ENCODE data around the gene FAM171A1.

DNA sequence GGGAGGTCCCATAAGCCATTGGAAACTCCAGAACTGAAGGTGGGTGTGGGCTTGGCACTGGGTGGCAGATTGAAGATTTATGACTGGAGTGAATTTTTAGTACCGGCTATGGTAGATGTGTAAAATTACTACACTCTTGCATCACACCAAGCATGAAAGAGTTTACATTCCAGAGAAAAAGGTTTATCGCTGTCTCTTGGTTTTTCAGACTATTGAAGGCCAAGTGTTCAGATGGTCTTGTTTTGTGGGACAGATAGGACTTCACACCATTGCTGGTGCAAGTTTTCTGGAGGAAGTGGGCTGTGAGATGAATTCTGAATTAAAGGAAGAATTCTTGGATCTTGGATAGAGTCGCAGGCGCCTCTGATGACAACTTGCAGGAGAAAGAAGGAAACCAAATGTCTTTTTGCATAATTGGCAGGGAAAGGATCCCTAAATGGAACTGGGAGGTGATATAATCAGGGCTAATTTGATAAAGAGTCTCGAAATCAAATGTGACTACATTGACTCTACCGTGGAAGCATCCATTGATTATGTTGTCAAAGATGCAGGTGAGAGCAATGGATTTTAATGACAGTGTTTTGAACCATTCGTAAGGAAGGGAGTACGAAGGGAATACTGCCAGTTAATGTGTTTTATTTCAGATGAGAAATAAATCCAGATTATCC lies 188.4 kb downstream of the FAM171A1 start:
- TF ChIP-seq, protein P1, sequence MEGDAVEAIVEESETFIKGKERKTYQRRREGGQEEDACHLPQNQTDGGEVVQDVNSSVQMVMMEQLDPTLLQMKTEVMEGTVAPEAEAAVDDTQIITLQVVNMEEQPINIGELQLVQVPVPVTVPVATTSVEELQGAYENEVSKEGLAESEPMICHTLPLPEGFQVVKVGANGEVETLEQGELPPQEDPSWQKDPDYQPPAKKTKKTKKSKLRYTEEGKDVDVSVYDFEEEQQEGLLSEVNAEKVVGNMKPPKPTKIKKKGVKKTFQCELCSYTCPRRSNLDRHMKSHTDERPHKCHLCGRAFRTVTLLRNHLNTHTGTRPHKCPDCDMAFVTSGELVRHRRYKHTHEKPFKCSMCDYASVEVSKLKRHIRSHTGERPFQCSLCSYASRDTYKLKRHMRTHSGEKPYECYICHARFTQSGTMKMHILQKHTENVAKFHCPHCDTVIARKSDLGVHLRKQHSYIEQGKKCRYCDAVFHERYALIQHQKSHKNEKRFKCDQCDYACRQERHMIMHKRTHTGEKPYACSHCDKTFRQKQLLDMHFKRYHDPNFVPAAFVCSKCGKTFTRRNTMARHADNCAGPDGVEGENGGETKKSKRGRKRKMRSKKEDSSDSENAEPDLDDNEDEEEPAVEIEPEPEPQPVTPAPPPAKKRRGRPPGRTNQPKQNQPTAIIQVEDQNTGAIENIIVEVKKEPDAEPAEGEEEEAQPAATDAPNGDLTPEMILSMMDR (IDR thresholded peaks at IDR 0.05; ENCODE audit: low read length), result no peak
- TF ChIP-seq EZH2 (optimal IDR thresholded peaks at IDR 0.05; ENCODE audit: low read depth, low read length), result no peak
